CD4-positive, alpha-beta memory T cell (primary cell): Measurements from ENCODE around the gene LDHD. TPM values are rescaled to one million over a fixed set of nuclear protein-coding genes. Genes with fewer than 3 reads are reported as not detected.

Experiments
- CTCF ChIA-PET: fragments of 350-600 bp; sonication (Branson Sonifier 250); formaldehyde crosslinking; loops from one replicate; lab custom pipeline; 2021; ENCODE audit warnings: inconsistent platforms; ENCODE audit not compliant: partially characterized antibody; lab: Charles Lee
- POLR2A ChIA-PET: fragments of 350-600 bp; sonication (Branson Sonifier 250); formaldehyde crosslinking; loops from one replicate; lab custom pipeline; 2021; ENCODE audit not compliant: partially characterized antibody; lab: Charles Lee
- DNase-seq, 5 donors: peaks; one replicate each; pipeline versions ENCODE4 v3.0.0 to v3.0.0-alpha.2; 2020 to 2022; ENCODE audit warnings: mixed read lengths in 1 of 5
- H3K27ac ChIP-seq: one replicate; pipeline ENCODE4 v1.7.0; 2013; ENCODE audit warnings: low read depth, low read length
- H3K27me3 ChIP-seq: 2 replicates; pipeline ENCODE4 v1.7.0; 2013; ENCODE audit warnings: mild to moderate bottlenecking, low read length, moderate library complexity; ENCODE audit not compliant: insufficient read depth
- H3K36me3 ChIP-seq: 2 replicates; pipeline ENCODE4 v1.7.0; 2013; ENCODE audit warnings: mild to moderate bottlenecking, low read length, moderate library complexity; ENCODE audit not compliant: insufficient read depth
- H3K4me1 ChIP-seq: 2 replicates; pipeline ENCODE4 v1.7.0; 2013; ENCODE audit warnings: mild to moderate bottlenecking, low read length, moderate library complexity; ENCODE audit not compliant: insufficient read depth
- H3K4me3 ChIP-seq, 2 donors: one replicate each; pipeline ENCODE4 v1.7.0; 2013; ENCODE audit warnings: low read length in 2 of 2, mild to moderate bottlenecking in 1 of 2
- H3K9me3 ChIP-seq, 2 donors: one replicate each; pipeline ENCODE4 v1.7.0; 2013; ENCODE audit warnings: low read length in 2 of 2, control low read depth in 1 of 2; ENCODE audit not compliant: control insufficient read depth in 1 of 2
- H3K27ac Mint-ChIP-seq, 7 donors: one replicate each; pipeline ENCODE4 v1.8.0; 2020 to 2021; ENCODE audit warnings: mixed read lengths in 7 of 7, mild to moderate bottlenecking in 6 of 7, inconsistent platforms in 3 of 7, moderate library complexity in 3 of 7
- H3K27me3 Mint-ChIP-seq, 2 donors: one replicate each; pipeline ENCODE4 v1.8.0; 2020 to 2021; ENCODE audit warnings: mixed read lengths in 2 of 2
- H3K36me3 Mint-ChIP-seq, 2 donors: one replicate each; pipeline ENCODE4 v1.8.0; 2020 to 2021; ENCODE audit warnings: mixed read lengths in 2 of 2, inconsistent platforms in 1 of 2, mild to moderate bottlenecking in 1 of 2
- H3K4me1 Mint-ChIP-seq, 4 donors: one replicate each; pipeline ENCODE4 v1.8.0; 2020 to 2021; ENCODE audit warnings: mixed read lengths in 4 of 4, mild to moderate bottlenecking in 1 of 4
- H3K4me3 Mint-ChIP-seq, 8 donors: one replicate each; pipeline ENCODE4 v1.8.0; 2020 to 2021; ENCODE audit warnings: mixed read lengths in 8 of 8, mild to moderate bottlenecking in 7 of 8, moderate library complexity in 6 of 8, inconsistent platforms in 3 of 8
- H3K9me3 Mint-ChIP-seq, 8 donors: one replicate each; pipeline ENCODE4 v1.8.0; 2020 to 2021; ENCODE audit warnings: mixed read lengths in 8 of 8, mild to moderate bottlenecking in 5 of 8, inconsistent platforms in 3 of 8, moderate library complexity in 1 of 8
- intact Hi-C: fragments of 100-400 bp; cut with micrococcal nuclease; formaldehyde crosslinking; loops from one replicate; pipeline ENCODE4 v1.15.1; 2023
- polyA plus RNA-seq, 2 donors: library from polyadenylated mRNA; unstranded; fragments of 300-500 nt; fragmentation: Illumina TruSeq; gene quantifications; one replicate each; pipeline ENCODE4 v1.2.3, GENCODE V29; 2021
- total RNA-seq, 2 experiments: library from RNA; stranded (reverse); gene quantifications; one replicate each; pipeline ENCODE4 v1.2.3, GENCODE V29; 2021

LDHD gene
- total and polyA plus RNA-seq, 4 experiments from 2014 or later: 0.09 to 0.20 (median 0.17) TPM; not detected in 1

GRCh38 chr16:75075688-75076268 is 40.8 kb downstream of the LDHD start:
- Histone ChIP-seq H3K36me3 (no peaks in the 10 kb centered on the region), H3K4me3 (peak overlapping the region; percentile 5 to 44), H3K27me3 (no peaks in the 10 kb centered on the region), H3K27ac (peak overlapping the region; percentile 39), H3K9me3 (no peaks in the 10 kb centered on the region), H3K4me1 (peaks cover 53% of the 10 kb centered on the region)
- peak overlapping the region; percentile 75 to 98 (median 95) for H3K27ac Mint-ChIP-seq
- POLR2A ChIA-PET: interaction anchor here (1.3 to 3.1 kb wide), 5 partner anchors 11 to 358 kb away, joined by 3 to 48 read pairs (median 22); partner anchors contain the start of genes CFDP1 and ZNRF1
- H3K9me3 Mint-ChIP-seq: no peaks in the 10 kb centered on the region
- H3K4me1 Mint-ChIP-seq: peaks cover 38 to 59% (median 55%) of the 10 kb centered on the region in 4 donors
- H3K27me3 Mint-ChIP-seq: no peaks in the 10 kb centered on the region
- no peaks in the 10 kb centered on the region for H3K36me3 Mint-ChIP-seq
- intact Hi-C loops: loop anchor here (1.0 to 2.0 kb wide), 5 partner anchors 11 to 77 kb away; partner anchors contain the start of gene ZFP1
- CTCF ChIA-PET: interaction anchor here (1.2 to 2.8 kb wide), 3 partner anchors 12 to 34 kb away, joined by 4 to 54 read pairs (median 6); no protein-coding TSS in a partner anchor
- no peak for DNase-seq
- peak overlapping the region; percentile 59 to 81 (median 72) for H3K4me3 Mint-ChIP-seq

- ChIA-PET POLR2A (interaction anchor here (0.5 to 3.1 kb wide), 8 partner anchors 10 to 359 kb away, joined by 3 to 48 read pairs (median 5); partner anchors contain the start of genes CFDP1, WDR59 and ZNRF1), CTCF (interaction anchor here (1.1 to 2.8 kb wide), 7 partner anchors 11 to 77 kb away, joined by 3 to 54 read pairs (median 6); partner anchors contain the start of gene ZNRF1)
- peak overlapping the region; percentile 75 to 98 (median 95) for H3K27ac Mint-ChIP-seq
- H3K9me3 Mint-ChIP-seq: no peaks in the 10 kb centered on the region
- peak overlapping the region; percentile 59 to 81 (median 72) for H3K4me3 Mint-ChIP-seq
- H3K27ac ChIP-seq: peak overlapping the region; percentile 39
- peak overlapping the region; percentile 5 to 44 for H3K4me3 ChIP-seq
- intact Hi-C loops: loop anchor here (1.0 to 2.0 kb wide), 5 partner anchors 11 to 77 kb away; partner anchors contain the start of gene ZFP1
- no peaks in the 10 kb centered on the region for H3K36me3 ChIP-seq
- peaks cover 53% of the 10 kb centered on the region for H3K4me1 ChIP-seq
- no peaks in the 10 kb centered on the region for H3K27me3 ChIP-seq
- no peaks in the 10 kb centered on the region for H3K27me3 Mint-ChIP-seq
- H3K36me3 Mint-ChIP-seq: no peaks in the 10 kb centered on the region
- H3K9me3 ChIP-seq: no peaks in the 10 kb centered on the region
- DNase-seq: peak; percentile 86 to 91 (median 87)
- H3K4me1 Mint-ChIP-seq: peaks cover 45 to 66% (median 59%) of the 10 kb centered on the region in 4 donors
Measured at GRCh38 chr16:75074920-75075687, 41.5 kb downstream of the LDHD start.

- intact Hi-C loops: loop anchor here (2.0 kb wide), 1 partner anchor 24 kb away; no protein-coding TSS in a partner anchor
- no peaks in the 10 kb centered on the region for H3K36me3 Mint-ChIP-seq
- no peak for DNase-seq
- peak overlapping the region in 5 of 8 donors; percentile 2 to 46 (median 10) for H3K4me3 Mint-ChIP-seq
- peaks cover 44 to 71% (median 59%) of the 10 kb centered on the region in 4 donors for H3K4me1 Mint-ChIP-seq
- no peaks in the 10 kb centered on the region for H3K36me3 ChIP-seq
- H3K27ac ChIP-seq: no peak overlapping the region
- no peaks in the 10 kb centered on the region for H3K27me3 ChIP-seq
- H3K4me3 ChIP-seq: no peak overlapping the region
- peaks cover 53% of the 10 kb centered on the region for H3K4me1 ChIP-seq
- no peaks in the 10 kb centered on the region for H3K9me3 ChIP-seq
- no peaks in the 10 kb centered on the region for H3K9me3 Mint-ChIP-seq
- ChIA-PET CTCF (interaction anchor here (1.1 to 2.8 kb wide), 6 partner anchors 10 to 76 kb away, joined by 3 to 54 read pairs (median 6); partner anchors contain the start of gene ZNRF1), POLR2A (interaction anchor here (0.5 to 3.1 kb wide), 8 partner anchors 9 to 359 kb away, joined by 3 to 48 read pairs (median 5); partner anchors contain the start of genes CFDP1, WDR59 and ZNRF1)
- H3K27ac Mint-ChIP-seq: peak overlapping the region; percentile 15 to 87 (median 76)
- no peaks in the 10 kb centered on the region for H3K27me3 Mint-ChIP-seq
Measured at GRCh38 chr16:75074304-75074793, 42.2 kb downstream of the LDHD start.

GRCh38 chr16:75073545-75074303 is 42.9 kb downstream of the LDHD start:
- peak overlapping the region; percentile 15 to 80 (median 69) for H3K27ac Mint-ChIP-seq
- Histone ChIP-seq H3K4me3 (no peak overlapping the region), H3K36me3 (no peaks in the 10 kb centered on the region), H3K9me3 (no peaks in the 10 kb centered on the region), H3K4me1 (peaks cover 53% of the 10 kb centered on the region), H3K27me3 (no peaks in the 10 kb centered on the region), H3K27ac (no peak overlapping the region)
- DNase-seq: no peak
- POLR2A ChIA-PET: interaction anchor here (1.9 to 3.1 kb wide), 4 partner anchors 9 to 36 kb away, joined by 8 to 48 read pairs (median 22); no protein-coding TSS in a partner anchor
- H3K9me3 Mint-ChIP-seq: no peaks in the 10 kb centered on the region
- CTCF ChIA-PET: interaction anchor here (1.1 to 2.8 kb wide), 5 partner anchors 9 to 61 kb away, joined by 3 to 54 read pairs (median 6); no protein-coding TSS in a partner anchor
- peaks cover 42 to 70% (median 56%) of the 10 kb centered on the region in 4 donors for H3K4me1 Mint-ChIP-seq
- no peaks in the 10 kb centered on the region for H3K27me3 Mint-ChIP-seq
- peak overlapping the region in 5 of 8 donors; percentile 2 to 46 (median 17) for H3K4me3 Mint-ChIP-seq
- no peaks in the 10 kb centered on the region for H3K36me3 Mint-ChIP-seq
- intact Hi-C loops: loop anchor here (2.0 kb wide), 1 partner anchor 25 kb away; no protein-coding TSS in a partner anchor

- Histone ChIP-seq H3K27me3 (no peaks in the 10 kb centered on the region), H3K9me3 (no peaks in the 10 kb centered on the region), H3K4me1 (peaks cover 46% of the 10 kb centered on the region), H3K4me3 (no peak overlapping the region), H3K27ac (no peak overlapping the region), H3K36me3 (no peaks in the 10 kb centered on the region)
- DNase-seq: no peak
- POLR2A ChIA-PET: interaction anchor here (2.0 kb wide), 1 partner anchor 36 kb away, joined by 8 read pairs; no protein-coding TSS in a partner anchor
- no peaks in the 10 kb centered on the region for H3K9me3 Mint-ChIP-seq
- no peaks in the 10 kb centered on the region for H3K27me3 Mint-ChIP-seq
- H3K27ac Mint-ChIP-seq: peak overlapping the region in 4 of 7 donors; percentile 8 to 64 (median 31)
- intact Hi-C loops: no loop called here
- H3K4me1 Mint-ChIP-seq: peaks cover 34 to 66% (median 48%) of the 10 kb centered on the region in 4 donors
- no peaks in the 10 kb centered on the region for H3K36me3 Mint-ChIP-seq
- no peak overlapping the region for H3K4me3 Mint-ChIP-seq
- CTCF ChIA-PET: interaction anchor here (0.7 to 2.5 kb wide), 4 partner anchors 10 to 39 kb away, joined by 3 to 10 read pairs (median 4); no protein-coding TSS in a partner anchor
Measured at GRCh38 chr16:75072239-75072947, 44.2 kb downstream of the LDHD start.
